T-helper 2 cell treated with Interferon-gamma antibody and Interleukin-4, amounts not matched to agents 5 μg/mL and 100 μg/mL, for 36 hours (primary cell): ENCODE data around the gene SSNA1.

Source experiments
- DNase-seq: peaks from one replicate; pipeline ENCODE4 v3.0.0; 2021; ENCODE audit warnings: low spot score
- H3K27ac Mint-ChIP-seq: one replicate; pipeline ENCODE4 v1.8.0; 2021; ENCODE audit warnings: mild to moderate bottlenecking, mixed read lengths
- H3K27me3 Mint-ChIP-seq: one replicate; pipeline ENCODE4 v1.8.0; 2021; ENCODE audit warnings: low read depth, mixed read lengths
- H3K36me3 Mint-ChIP-seq: one replicate; pipeline ENCODE4 v1.8.0; 2021; ENCODE audit warnings: low read depth, mixed read lengths
- H3K4me1 Mint-ChIP-seq: one replicate; pipeline ENCODE4 v1.8.0; 2021; ENCODE audit warnings: low read depth, mixed read lengths
- H3K4me3 Mint-ChIP-seq: one replicate; pipeline ENCODE4 v1.8.0; 2022; ENCODE audit warnings: mild to moderate bottlenecking, moderate library complexity, mixed read lengths
- H3K9me3 Mint-ChIP-seq: one replicate; pipeline ENCODE4 v1.8.0; 2021; ENCODE audit warnings: mixed read lengths

SSNA1 gene

DNA sequence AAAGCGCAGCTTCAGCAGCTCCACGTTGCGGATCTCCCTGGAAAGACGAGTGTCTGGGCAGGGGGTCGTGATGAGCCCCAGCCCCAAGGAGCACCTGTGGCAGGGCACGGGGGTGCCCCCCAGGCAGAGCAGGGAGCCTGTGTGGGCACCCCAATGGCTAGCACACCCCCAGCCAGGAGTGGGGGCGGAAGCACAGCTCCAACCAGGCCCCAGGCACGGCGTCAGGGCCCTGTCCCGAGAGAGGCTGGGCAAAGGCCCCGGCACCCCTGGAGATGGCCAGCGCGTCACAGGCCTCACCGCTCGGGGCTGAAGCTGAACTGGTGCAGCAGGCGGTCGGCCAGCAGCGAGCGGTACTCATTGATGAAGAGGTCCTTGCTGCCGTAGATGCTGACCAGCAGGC lies 8.0 kb upstream of the SSNA1 start:
- Mint-ChIP-seq H3K36me3 (peaks cover 21% of the 10 kb centered on the region), H3K4me3 (no peak overlapping the region), H3K9me3 (no peaks in the 10 kb centered on the region), H3K27ac (no peak overlapping the region), H3K4me1 (no peaks in the 10 kb centered on the region), H3K27me3 (no peaks in the 10 kb centered on the region)
- no peak for DNase-seq

DNA sequence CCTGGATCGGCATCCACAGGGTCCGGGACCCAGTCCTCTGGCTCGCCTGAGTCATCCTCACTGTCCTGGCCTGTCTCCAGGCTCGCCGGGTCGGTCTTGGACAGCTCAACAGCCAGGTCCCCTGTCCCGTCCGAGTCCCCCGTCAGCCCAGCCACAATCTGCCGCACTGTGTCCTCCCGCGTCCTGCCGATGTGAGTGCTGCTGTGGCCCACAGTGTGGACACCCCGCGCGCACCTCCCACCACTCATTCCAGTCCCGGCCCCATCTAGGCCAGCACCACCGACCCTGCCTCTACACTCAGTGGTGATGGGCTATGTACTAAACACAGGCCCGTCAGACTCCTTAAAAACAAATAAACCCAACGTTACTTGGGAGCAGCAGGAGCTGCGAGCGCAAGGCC lies 6.8 kb upstream of the SSNA1 start:
- H3K36me3 Mint-ChIP-seq: peaks cover 21% of the 10 kb centered on the region
- no peak overlapping the region for H3K4me3 Mint-ChIP-seq
- no peaks in the 10 kb centered on the region for H3K27me3 Mint-ChIP-seq

DNA sequence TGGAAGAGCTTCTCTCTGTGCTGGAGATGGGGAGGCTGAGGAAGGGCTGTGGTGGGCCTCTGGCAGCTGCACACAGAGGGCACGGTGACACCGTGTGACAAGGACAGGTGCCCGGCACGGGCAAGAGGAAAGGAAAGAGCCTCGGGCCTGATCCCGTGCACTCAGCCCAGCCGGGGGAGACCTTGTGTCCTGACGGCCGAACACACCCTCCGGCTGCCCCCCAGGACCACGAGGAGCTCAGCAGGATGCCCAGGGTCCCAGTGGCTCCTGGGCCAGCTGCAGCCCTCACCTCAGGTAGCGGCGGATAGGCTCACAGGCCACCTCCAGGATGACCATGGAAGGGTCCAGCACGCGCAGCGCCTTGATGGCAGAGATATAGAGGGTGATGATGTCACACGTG lies 5.6 kb upstream of the SSNA1 start:
- H3K9me3 Mint-ChIP-seq: no peaks in the 10 kb centered on the region
- H3K36me3 Mint-ChIP-seq: peaks cover 21% of the 10 kb centered on the region
- no peak for DNase-seq
- no peak overlapping the region for H3K4me3 Mint-ChIP-seq
- peaks cover 10% of the 10 kb centered on the region for H3K4me1 Mint-ChIP-seq
- H3K27me3 Mint-ChIP-seq: no peaks in the 10 kb centered on the region
- no peak overlapping the region for H3K27ac Mint-ChIP-seq

More for the DNA sequence above, 6.8 kb upstream of the SSNA1 start:
- Mint-ChIP-seq H3K27ac (no peak overlapping the region), H3K9me3 (no peaks in the 10 kb centered on the region), H3K4me1 (peaks cover under 1% of the 10 kb centered on the region)
- DNase-seq: no peak

DNA sequence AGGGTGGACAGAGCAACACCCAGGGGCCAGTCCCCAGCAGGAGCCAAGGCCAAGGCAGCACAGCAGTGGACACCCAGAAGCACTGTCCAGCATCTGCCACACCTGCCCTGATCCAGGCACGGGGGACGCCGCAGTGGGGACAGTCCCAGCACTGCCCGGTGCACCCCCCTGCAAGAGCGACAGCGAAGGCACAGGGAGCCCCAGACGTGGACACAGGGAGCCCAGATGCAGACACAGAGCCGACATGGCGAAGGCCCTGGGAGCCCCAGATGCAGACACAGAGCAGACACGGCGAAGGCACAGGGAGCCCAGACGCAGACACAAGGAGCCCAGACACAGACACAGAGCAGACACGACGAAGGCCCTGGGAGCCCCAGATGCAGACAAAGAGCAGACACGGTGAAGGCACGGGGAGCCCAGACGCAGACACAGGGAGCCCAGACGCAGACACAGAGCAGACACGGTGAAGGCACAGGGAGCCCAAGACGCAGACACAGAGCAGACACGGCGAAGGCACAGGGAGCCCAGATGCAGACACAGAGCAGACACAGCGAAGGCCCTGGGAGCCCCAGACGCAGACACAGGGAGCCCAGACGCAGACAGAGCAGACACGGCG lies 4.4 kb upstream of the SSNA1 start:
- DNase-seq: no peak
- H3K36me3 Mint-ChIP-seq: peaks cover 23% of the 10 kb centered on the region
- H3K4me3 Mint-ChIP-seq: no peak overlapping the region
- H3K4me1 Mint-ChIP-seq: peaks cover 10% of the 10 kb centered on the region
- H3K9me3 Mint-ChIP-seq: no peaks in the 10 kb centered on the region
- no peaks in the 10 kb centered on the region for H3K27me3 Mint-ChIP-seq
- no peak overlapping the region for H3K27ac Mint-ChIP-seq

DNA sequence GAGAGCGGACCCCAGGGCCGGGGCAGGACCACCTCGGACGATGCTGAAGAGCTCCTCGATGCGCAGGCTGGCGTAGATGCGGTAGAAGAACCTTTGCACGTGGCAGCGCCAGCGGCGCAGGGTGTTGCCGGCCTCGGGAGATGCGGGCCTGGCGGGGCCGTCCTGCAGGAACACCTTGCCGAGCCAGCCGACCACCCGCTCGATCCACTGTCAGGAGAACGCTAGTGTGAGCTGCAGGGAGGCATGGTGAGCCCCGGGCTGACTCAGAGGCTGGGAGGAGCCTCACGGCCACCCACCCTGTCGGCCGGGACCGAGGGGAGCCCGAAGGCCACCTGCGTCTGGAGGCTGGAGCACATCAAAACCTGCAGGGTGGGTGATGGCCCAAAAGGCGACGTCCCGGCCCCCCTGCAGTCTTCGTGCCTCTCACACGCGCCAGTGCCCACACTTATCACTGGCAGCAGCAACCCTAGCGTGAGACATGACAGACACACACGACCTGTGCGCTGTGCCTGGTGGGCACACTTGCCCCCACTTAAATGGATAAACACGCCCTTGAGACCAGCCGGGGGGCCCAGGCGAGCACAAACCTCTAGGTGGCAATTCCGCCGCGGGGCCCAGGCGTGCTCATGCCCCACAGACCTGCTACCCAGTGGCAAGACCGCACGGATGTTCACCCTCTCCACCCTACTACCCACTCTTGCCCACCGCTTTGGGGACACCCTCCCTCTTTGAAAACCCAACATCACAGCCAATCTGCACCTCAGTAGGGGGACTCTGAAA lies 3.4 kb upstream of the SSNA1 start:
- Mint-ChIP-seq H3K4me1 (peaks cover 13% of the 10 kb centered on the region), H3K4me3 (no peak overlapping the region), H3K27me3 (no peaks in the 10 kb centered on the region), H3K9me3 (no peaks in the 10 kb centered on the region), H3K27ac (no peak overlapping the region), H3K36me3 (peaks cover 25% of the 10 kb centered on the region)
- DNase-seq: no peak

DNA sequence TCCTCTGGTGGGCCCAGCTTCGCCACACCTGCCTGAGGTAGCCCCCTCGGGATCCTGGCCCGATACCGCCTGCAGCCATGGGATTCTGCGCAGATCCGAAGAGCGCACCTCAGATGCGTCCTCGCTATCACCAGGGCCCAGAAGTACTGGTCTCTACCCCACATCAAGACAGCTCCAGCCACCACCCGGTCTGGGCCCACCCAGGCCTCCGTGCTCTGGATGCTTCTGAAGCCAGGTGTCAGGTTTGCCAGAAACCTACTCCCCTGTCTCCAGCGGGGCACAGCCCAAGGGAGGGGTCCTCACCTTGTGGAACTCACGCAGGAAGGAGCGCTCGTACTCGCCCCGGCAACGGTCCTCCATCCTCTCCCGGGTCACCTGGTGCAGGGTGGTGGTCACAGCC lies 2.6 kb upstream of the SSNA1 start:
- Mint-ChIP-seq H3K36me3 (peaks cover 30% of the 10 kb centered on the region), H3K9me3 (no peaks in the 10 kb centered on the region), H3K4me1 (peaks cover 14% of the 10 kb centered on the region), H3K27ac (no peak overlapping the region), H3K4me3 (no peak overlapping the region), H3K27me3 (no peaks in the 10 kb centered on the region)
- DNase-seq: no peak

DNA sequence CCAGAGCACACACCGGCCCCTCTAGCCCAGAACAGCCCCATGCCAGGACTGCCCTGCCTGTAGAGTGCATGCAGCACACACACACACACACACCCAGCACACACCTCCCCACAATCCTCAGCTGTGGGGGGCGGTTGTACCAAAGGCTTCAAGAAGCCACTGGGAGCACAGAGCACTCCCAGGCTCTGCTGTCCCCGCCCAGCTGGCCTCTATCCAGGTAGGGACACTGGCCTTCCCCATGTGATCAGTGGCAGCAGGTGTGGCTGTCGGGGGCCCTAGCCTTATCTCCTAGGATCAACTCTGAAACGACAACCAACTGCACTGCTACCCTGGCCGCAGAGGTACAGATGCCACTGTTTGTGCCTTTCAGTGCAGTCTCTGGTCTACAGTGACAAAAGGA lies 2.1 kb upstream of the SSNA1 start:
- DNase-seq: no peak
- Mint-ChIP-seq H3K27ac (peak overlapping the region; percentile 39), H3K9me3 (no peaks in the 10 kb centered on the region), H3K27me3 (no peaks in the 10 kb centered on the region), H3K4me3 (peak overlapping the region; percentile 93), H3K4me1 (peaks cover 14% of the 10 kb centered on the region), H3K36me3 (peaks cover 35% of the 10 kb centered on the region)

DNA sequence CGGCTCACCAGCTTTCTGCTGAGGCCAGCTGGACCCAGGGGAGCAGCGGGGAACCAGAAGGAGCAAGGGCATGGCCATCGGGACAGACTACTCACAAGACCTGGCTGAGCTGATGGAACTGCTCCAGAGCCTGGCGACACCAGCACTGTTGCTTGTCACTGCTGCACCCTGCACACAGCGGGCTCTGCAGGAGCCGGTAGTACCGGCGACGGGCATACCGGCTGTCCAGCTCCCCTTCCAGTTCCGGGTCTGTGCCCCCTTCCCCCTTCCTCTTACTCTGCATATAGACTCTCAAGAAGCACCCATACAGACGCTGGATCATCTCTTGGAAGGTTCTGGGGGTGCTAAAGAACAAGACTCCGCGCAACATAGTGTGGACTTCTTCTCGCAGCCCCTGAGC lies 1.1 kb upstream of the SSNA1 start:
- H3K27ac Mint-ChIP-seq: peak overlapping the region; percentile 93
- no peaks in the 10 kb centered on the region for H3K27me3 Mint-ChIP-seq
- H3K36me3 Mint-ChIP-seq: peaks cover 32% of the 10 kb centered on the region
- DNase-seq: no peak
- peak overlapping the region; percentile 93 for H3K4me3 Mint-ChIP-seq
- H3K9me3 Mint-ChIP-seq: no peaks in the 10 kb centered on the region
- H3K4me1 Mint-ChIP-seq: peaks cover 14% of the 10 kb centered on the region

DNA sequence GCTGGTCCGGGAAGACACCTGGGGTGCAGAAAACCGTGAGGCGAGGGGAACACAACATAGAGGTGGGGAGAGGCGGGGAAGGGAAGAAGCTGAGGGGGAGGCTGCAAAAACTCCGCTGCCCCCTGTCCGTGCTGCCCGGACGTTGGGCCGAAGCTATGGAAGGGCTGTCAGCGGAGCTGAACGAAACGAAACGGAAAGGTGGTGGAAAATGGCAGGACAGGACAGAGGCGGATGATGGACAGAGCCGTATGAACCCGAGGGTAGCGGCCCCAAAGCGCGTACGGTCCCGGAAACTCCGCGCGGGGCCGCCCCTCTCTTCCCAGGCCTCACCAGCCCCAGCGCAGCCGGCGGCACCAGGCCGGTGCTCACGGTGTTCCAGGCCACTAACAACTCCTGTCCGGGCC lies 388 bp upstream of the SSNA1 start:
- peak overlapping the region; percentile 93 for H3K27ac Mint-ChIP-seq
- no peak for DNase-seq
- no peaks in the 10 kb centered on the region for H3K27me3 Mint-ChIP-seq
- H3K4me3 Mint-ChIP-seq: peak overlapping the region; percentile 93
- no peaks in the 10 kb centered on the region for H3K9me3 Mint-ChIP-seq
- peaks cover 30% of the 10 kb centered on the region for H3K36me3 Mint-ChIP-seq
- H3K4me1 Mint-ChIP-seq: peaks cover 14% of the 10 kb centered on the region

DNA sequence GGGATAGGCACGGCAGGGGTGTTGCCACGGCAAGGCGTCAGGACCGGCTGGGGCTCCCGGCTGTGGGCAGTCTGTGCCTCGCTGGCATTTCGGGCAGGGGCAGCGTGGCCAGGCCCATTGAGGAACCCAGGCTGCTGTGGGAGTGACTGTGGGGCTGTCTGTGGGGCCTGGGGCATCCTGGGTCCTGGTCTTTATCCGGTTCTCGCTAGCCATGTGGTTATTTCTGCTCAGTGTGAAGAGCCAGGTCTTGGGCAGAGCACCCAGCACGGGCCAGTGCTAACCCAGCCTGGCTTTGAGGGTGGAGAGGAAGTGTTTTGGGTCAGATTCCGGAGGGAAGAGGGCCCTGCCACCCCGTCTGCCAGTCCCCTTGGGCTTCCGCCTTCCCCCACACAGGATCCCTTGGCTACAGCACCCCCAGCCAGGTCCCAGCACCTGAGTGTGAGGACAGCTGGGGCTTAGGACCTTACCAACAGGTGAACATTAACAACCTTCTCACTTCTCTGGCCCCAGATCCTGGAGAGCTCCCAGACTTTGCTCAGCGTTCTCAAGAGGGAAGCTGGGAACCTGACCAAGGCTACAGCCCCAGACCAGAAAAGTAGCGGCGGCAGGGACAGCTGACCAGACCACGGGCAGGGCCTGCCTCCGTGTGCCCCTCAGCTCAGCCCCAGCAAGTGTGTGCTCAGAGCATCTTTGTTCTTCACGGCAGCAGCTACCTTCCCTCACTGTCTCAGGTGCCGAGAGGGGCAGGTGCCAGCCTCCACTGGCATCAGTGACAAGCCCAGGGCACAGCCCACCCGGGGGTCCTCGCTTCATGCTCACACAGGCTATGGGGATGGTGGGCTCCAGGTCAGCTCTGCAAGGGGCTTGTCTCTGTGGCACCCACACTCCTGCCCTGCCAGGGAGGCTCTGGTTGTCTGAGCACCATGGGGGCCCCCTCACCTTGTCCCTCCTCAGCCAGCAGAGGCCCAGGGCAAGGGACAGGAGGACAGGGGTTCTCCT lies 1.1 kb downstream of the SSNA1 start:
- H3K4me1 Mint-ChIP-seq: peaks cover 14% of the 10 kb centered on the region
- DNase-seq: no peak
- no peaks in the 10 kb centered on the region for H3K9me3 Mint-ChIP-seq
- peak overlapping the region; percentile 95 for H3K27ac Mint-ChIP-seq
- no peaks in the 10 kb centered on the region for H3K27me3 Mint-ChIP-seq
- peaks cover 19% of the 10 kb centered on the region for H3K36me3 Mint-ChIP-seq
- peak overlapping the region; percentile 95 for H3K4me3 Mint-ChIP-seq

DNA sequence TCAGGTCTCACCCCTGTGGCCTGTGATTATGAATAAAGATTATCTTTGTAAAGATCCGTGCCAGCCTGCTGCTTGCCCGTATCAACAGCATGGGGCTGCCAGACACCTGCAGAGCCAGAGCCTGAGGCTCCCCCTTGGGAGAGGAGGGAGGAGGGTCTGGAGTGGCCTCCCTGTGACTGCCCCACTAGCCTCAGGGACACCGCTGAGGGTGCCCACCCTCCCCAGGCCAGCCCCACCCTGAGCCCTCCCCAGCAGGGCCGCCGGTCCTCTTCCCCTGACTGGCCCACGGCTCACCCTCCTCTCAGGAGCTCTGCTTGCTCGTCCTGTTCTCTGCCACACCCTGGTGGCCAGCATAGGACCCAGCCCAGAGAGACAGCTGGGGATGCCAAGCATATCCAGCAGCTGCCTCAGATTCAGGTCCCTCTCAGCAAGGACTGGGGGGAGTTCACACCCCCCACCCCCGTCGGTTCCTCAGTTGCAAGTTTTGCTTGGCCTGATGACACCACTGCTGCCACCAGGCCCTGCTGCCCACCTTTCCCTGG lies 1.9 kb downstream of the SSNA1 start:
- Mint-ChIP-seq H3K4me3 (peak overlapping the region; percentile 68), H3K9me3 (no peaks in the 10 kb centered on the region), H3K36me3 (peaks cover 18% of the 10 kb centered on the region), H3K27me3 (no peaks in the 10 kb centered on the region), H3K27ac (peak overlapping the region; percentile 74), H3K4me1 (peaks cover 14% of the 10 kb centered on the region)
- DNase-seq: no peak

DNA sequence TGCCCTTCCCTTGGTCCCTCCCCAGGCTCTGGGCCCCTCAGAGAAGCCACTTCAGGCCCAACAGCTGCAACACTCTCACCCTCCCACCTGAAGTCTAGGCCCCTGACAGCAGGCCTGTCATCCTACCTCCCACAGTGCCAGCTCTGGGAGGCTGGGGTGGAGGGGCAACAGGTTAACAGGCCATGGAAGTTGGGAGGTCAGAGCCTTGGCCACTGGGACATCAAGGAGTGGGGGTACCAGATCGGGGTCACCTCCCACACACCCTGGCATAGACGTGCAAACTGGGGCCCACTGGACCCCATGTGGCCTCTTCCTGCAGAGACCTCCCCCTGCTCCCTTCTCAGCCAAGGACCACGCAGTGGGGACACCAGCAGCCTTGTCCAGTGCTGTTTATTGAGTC lies 2.8 kb downstream of the SSNA1 start:
- Mint-ChIP-seq H3K36me3 (peaks cover 18% of the 10 kb centered on the region), H3K4me3 (peak overlapping the region; percentile 68), H3K27ac (peak overlapping the region; percentile 74), H3K9me3 (no peaks in the 10 kb centered on the region), H3K27me3 (no peaks in the 10 kb centered on the region), H3K4me1 (peaks cover 14% of the 10 kb centered on the region)
- no peak for DNase-seq

DNA sequence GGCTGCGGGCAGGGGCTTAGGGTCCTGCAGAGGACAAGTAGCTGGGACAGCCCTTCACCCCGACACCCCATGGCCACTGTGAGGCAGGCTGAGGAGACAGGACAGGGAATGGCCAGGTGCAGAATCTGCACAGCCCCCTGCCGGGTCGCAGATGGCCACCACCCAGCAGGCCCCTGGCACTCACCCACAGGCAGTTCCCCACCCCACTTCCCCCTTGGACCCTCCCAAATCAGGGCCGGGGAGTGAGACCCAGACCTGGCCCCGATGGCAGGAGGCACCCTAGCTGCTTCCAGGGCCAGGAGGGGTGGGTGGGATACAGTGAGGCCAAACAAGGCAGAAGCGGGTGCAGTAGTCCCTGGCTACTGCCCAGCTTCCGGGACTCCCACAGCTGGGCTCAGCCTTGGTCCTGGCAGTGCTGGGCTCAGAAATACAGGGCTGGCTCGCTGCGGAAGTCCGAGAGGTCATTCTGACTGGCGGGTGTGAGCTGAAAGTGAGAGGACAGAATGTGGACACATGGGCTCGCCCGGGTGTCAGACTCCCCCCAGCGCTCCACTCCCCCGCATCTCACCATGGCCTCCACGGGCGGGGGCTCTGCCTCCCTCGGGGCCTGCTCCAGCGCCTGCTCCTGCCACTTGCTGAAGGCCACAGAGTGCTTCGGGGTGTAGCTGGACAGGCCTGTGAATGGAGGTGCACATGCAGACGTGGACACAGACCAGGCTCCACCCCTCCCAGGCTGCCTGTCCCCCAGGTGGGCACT lies 3.4 kb downstream of the SSNA1 start:
- Mint-ChIP-seq H3K27me3 (no peaks in the 10 kb centered on the region), H3K9me3 (no peaks in the 10 kb centered on the region), H3K4me1 (peaks cover 12% of the 10 kb centered on the region), H3K4me3 (no peak overlapping the region), H3K36me3 (peaks cover 18% of the 10 kb centered on the region), H3K27ac (no peak overlapping the region)
- no peak for DNase-seq
